SK-N-SH (cell line): ENCODE data around the gene LRMDA. TPM values are rescaled to one million over a fixed set of nuclear protein-coding genes. Genes with fewer than 3 reads are reported as not detected.

Source experiments
- CTCF ChIA-PET: fragments of 300-600, 350-600 bp; formaldehyde crosslinking; extraction: SDS; loops from one replicate; lab custom pipeline; 2021; lab: Yijun Ruan, JAX
- POLR2A ChIA-PET: fragments of 350-600 bp; sonication (Branson Sonifier 250); formaldehyde crosslinking; extraction: SDS; loops from one replicate; lab custom pipeline; 2020; ENCODE audit warnings: antibody characterized with exemption, inconsistent platforms; lab: Yijun Ruan, JAX
- DNase-seq: peaks from one replicate; pipeline ENCODE4 v3.0.0; 2012
- H2AFZ ChIP-seq: fragments of 200-600 bp; sonication (generic); 2 replicates; pipeline ENCODE4 v1.8.1; 2016; ENCODE audit warnings: antibody characterized with exemption, mild to moderate bottlenecking, low read depth
- H3F3A ChIP-seq: fragments of 200-600 bp; sonication (generic); replicated peaks from 2 replicates; pipeline ENCODE3; 2016; ENCODE audit warnings: antibody characterized with exemption, mild to moderate bottlenecking; ENCODE audit not compliant: insufficient read depth
- H3K27ac ChIP-seq, 2 experiments: fragments of 200-500 bp in 1 of 2; fragments of 200-600 bp in 1 of 2; sonication (Bioruptor generic) in 1 of 2; sonication (generic), shearing (Covaris generic) in 1 of 2; 2 replicates each; pipeline versions ENCODE4 v1.5.1 to v1.6.1; 2014 to 2016; ENCODE audit warnings: low read depth in 2 of 2, inconsistent platforms in 1 of 2, low read length in 1 of 2, mild to moderate bottlenecking in 1 of 2, mixed read lengths in 1 of 2
- H3K27me3 ChIP-seq: fragments of 200-600 bp; sonication (generic), shearing (Covaris generic); 2 replicates; pipeline ENCODE4 v1.6.1; 2016; ENCODE audit warnings: mixed run types; ENCODE audit not compliant: insufficient read depth
- H3K36me3 ChIP-seq, 2 experiments: fragments of 200-500 bp in 1 of 2; fragments of 200-600 bp in 1 of 2; sonication (Bioruptor generic) in 1 of 2; sonication (generic) in 1 of 2; replicated peaks in 1 of 2; 2 replicates each; pipeline versions ENCODE3 to v1.5.1; 2014 to 2016; ENCODE audit warnings: low read length in 1 of 2, mild to moderate bottlenecking in 1 of 2; ENCODE audit not compliant: insufficient read depth in 2 of 2, control insufficient read depth in 1 of 2
- H3K4me1 ChIP-seq, 2 experiments: fragments of 200-500 bp in 1 of 2; fragments of 200-600 bp in 1 of 2; sonication (Bioruptor generic) in 1 of 2; sonication (generic), shearing (Covaris generic) in 1 of 2; 2 replicates each; pipeline versions ENCODE4 v1.5.1 to v1.6.1; 2014 to 2016; ENCODE audit warnings: low read depth in 1 of 2, low read length in 1 of 2, mixed run types in 1 of 2; ENCODE audit not compliant: insufficient read depth in 2 of 2, control insufficient read depth in 1 of 2
- H3K4me2 ChIP-seq: fragments of 200-600 bp; sonication (generic), shearing (Covaris generic); 2 replicates; pipeline ENCODE4 v1.6.1; 2017; ENCODE audit warnings: mixed run types
- H3K4me3 ChIP-seq, 2 experiments: fragments of 200-500 bp in 1 of 2; fragments of 200-600 bp in 1 of 2; sonication (Bioruptor generic) in 1 of 2; sonication (generic), shearing (Covaris generic) in 1 of 2; 2 replicates each; pipeline versions ENCODE4 v1.5.1 to v1.8.1; 2014 to 2016; ENCODE audit warnings: low read depth in 2 of 2, inconsistent platforms in 1 of 2, low read length in 1 of 2, mild to moderate bottlenecking in 1 of 2, mixed read lengths in 1 of 2, moderate library complexity in 1 of 2
- H3K79me2 ChIP-seq: fragments of 200-600 bp; sonication (generic); 2 replicates; pipeline ENCODE4 v1.8.1; 2017; ENCODE audit warnings: mild to moderate bottlenecking; ENCODE audit not compliant: insufficient read depth
- H3K9ac ChIP-seq: fragments of 200-600 bp; sonication (generic); 2 replicates; pipeline ENCODE4 v1.6.1; 2017; ENCODE audit warnings: mixed run types
- H3K9me2 ChIP-seq: fragments of 200-600 bp; sonication (generic); 2 replicates; pipeline ENCODE4 v1.6.1; 2017; ENCODE audit warnings: mixed run types
- H3K9me3 ChIP-seq: fragments of 200-600 bp; sonication (generic); 2 replicates; pipeline ENCODE4 v1.6.1; 2017; ENCODE audit warnings: mixed run types, mild to moderate bottlenecking, moderate library complexity
- H4K20me1 ChIP-seq: fragments of 200-600 bp; sonication (generic); 2 replicates; pipeline ENCODE4 v1.6.1; 2017; ENCODE audit warnings: mild to moderate bottlenecking, mixed run types; ENCODE audit not compliant: insufficient read depth
- EP300 ChIP-seq, 2 experiments: IDR thresholded peaks; 2 replicates each; pipeline versions ENCODE4 v1.4.0 to v1.6.1; 2012; ENCODE audit warnings: borderline replicate concordance in 1 of 2, low read depth in 1 of 2, low read length in 1 of 2
- EZH2phosphoT487 ChIP-seq: fragments of 200-600 bp; sonication (generic); IDR thresholded peaks from 2 replicates; pipeline ENCODE4 v1.6.1; 2017; ENCODE audit warnings: low read depth, mixed run types, mild to moderate bottlenecking, antibody characterized with exemption, moderate library complexity, borderline replicate concordance
- FOXJ3 ChIP-seq: sonication (generic); formaldehyde crosslinking; IDR thresholded peaks from 2 replicates; pipeline ENCODE4 v1.5.1; 2020; ENCODE audit warnings: mild to moderate bottlenecking, missing genetic modification reagents
- GABPA ChIP-seq: IDR thresholded peaks from 2 replicates; pipeline ENCODE4 v1.4.0; 2012; ENCODE audit warnings: low read depth, mild to moderate bottlenecking
- GATA2 ChIP-seq: sonication (generic); formaldehyde crosslinking; IDR thresholded peaks from 2 replicates; pipeline ENCODE4 v1.5.0; 2020; ENCODE audit warnings: mild to moderate bottlenecking, missing genetic modification reagents
- MEF2A ChIP-seq: IDR thresholded peaks from 2 replicates; pipeline ENCODE4 v1.4.0; 2012; ENCODE audit warnings: low read depth, borderline replicate concordance
- MXI1 ChIP-seq: IDR thresholded peaks from 2 replicates; pipeline ENCODE4 v1.6.1; 2012; ENCODE audit warnings: mild to moderate bottlenecking, low read depth, low read length, improper control_type of control experiment
- NFIC ChIP-seq: IDR thresholded peaks from 2 replicates; pipeline ENCODE4 v1.4.0; 2012; ENCODE audit warnings: borderline replicate concordance
- NRF1 ChIP-seq: IDR thresholded peaks from 2 replicates; pipeline ENCODE4 v1.6.1; 2012; ENCODE audit warnings: low read depth, mild to moderate bottlenecking, low read length
- RAD21 ChIP-seq: IDR thresholded peaks from 2 replicates; pipeline ENCODE4 v1.6.1; 2012; ENCODE audit warnings: mild to moderate bottlenecking, low read length
- RCOR1 ChIP-seq: fragments of 150-350 bp; IDR thresholded peaks from 2 replicates; pipeline ENCODE4 v1.6.1; 2017; ENCODE audit warnings: antibody characterized with exemption, low read length
- RXRA ChIP-seq: IDR thresholded peaks from 2 replicates; pipeline ENCODE4 v1.4.0; 2012; ENCODE audit warnings: low read depth, mild to moderate bottlenecking, borderline replicate concordance
- SIN3A ChIP-seq: IDR thresholded peaks from 2 replicates; pipeline ENCODE4 v1.6.1; 2012; ENCODE audit warnings: low read depth, mild to moderate bottlenecking, low read length, moderate library complexity, borderline replicate concordance
- SMC3 ChIP-seq: IDR thresholded peaks from 2 replicates; pipeline ENCODE4 v1.6.1; 2012; ENCODE audit warnings: low read depth, low read length, improper control_type of control experiment
- TEAD4 ChIP-seq: IDR thresholded peaks from 2 replicates; pipeline ENCODE4 v1.4.0; 2012; ENCODE audit warnings: mild to moderate bottlenecking, borderline replicate concordance; ENCODE audit not compliant: insufficient read depth
- USF1 ChIP-seq: IDR thresholded peaks from 2 replicates; pipeline ENCODE4 v1.4.0; 2012; ENCODE audit warnings: low read depth, borderline replicate concordance
- USF2 ChIP-seq: fragments of 150-350 bp; IDR thresholded peaks from 2 replicates; pipeline ENCODE4 v1.6.1; 2017; ENCODE audit warnings: antibody characterized with exemption, low read length, low read depth, borderline replicate concordance
- YY1 ChIP-seq: IDR thresholded peaks from 2 replicates; pipeline ENCODE4 v1.4.0; 2012; ENCODE audit warnings: low read depth, mild to moderate bottlenecking
- WGBS: methylation state at CpG from one replicate; pipeline ENCODE4 v1.1.6; 2017; ENCODE audit warnings: low lambda C conversion rate; 5-methylcytosine and 5-hydroxymethylcytosine counted together
- polyA plus RNA-seq, 3 experiments: library from polyadenylated mRNA; depleted of rRNA; stranded (reverse); fragments of >200 nt; gene quantifications; 2 replicates each; pipeline ENCODE4 v1.2.3, GENCODE V29; 2012
- TF ChIP-seq, protein P1 (sequence below): fragments of 150-350 bp; IDR thresholded peaks from 2 replicates; pipeline ENCODE4 v1.6.1; 2016; ENCODE audit warnings: mild to moderate bottlenecking, low read depth, low read length
- TF ChIP-seq, protein P2 (sequence below): IDR thresholded peaks from 2 replicates; pipeline ENCODE4 v1.4.0; 2012; ENCODE audit warnings: low read depth, borderline replicate concordance

Gene LRMDA
- polyA plus RNA-seq, 1 of the 3 experiments (the other 2 are of a cell fraction) = 0.95 TPM

DNA sequence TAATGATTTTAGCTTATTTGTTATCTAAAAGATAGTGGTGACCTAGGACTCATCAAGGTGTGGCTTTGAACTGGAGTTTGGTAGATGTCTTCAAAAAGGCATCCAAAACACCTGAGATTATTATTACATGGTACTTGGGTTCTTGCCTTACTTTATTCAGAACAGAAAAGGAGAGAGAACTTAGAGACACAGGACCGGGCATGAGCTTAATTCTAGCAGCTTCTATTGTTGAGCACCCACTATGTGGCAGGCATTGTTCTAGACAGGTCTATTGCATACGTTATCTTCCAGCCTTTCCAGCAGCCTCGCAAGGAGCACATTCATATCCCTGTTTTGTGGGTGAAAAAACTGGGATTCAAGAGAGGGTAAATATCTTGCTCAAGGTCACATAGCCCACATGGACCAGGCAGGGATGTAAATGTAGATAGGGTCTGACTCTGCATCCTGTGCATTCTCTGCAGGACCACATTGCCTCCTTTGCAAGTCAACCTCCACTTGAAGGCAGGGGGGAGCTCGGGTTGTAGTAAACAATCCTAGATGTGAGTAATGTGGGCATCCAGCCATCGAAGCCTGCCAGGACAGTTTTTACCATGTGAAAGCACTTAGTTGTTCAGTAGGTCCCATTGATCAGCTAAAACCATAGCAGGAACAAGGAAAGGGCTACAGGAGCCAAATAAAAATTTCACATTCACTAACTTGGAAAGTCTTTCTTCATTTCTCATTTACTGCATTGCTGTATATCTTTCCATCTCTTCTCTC is 551.4 kb downstream of the LRMDA start:
- H3F3A ChIP-seq = no peaks in the 10 kb centered on the region
- peaks cover 0 to 5% of the 10 kb centered on the region in 2 experiments; a peak in 1 of 4 replicates for H3K4me1 ChIP-seq
- H4K20me1 ChIP-seq = no peaks in the 10 kb centered on the region
- no peaks in the 10 kb centered on the region for H3K9me2 ChIP-seq
- no peak overlapping the region for H3K4me2 ChIP-seq
- no peak for DNase-seq
- TF ChIP-seq MXI1 (no peak), RXRA (no peak), RCOR1 (no peak), USF1 (no peak), EP300 (IDR thresholded peaks at IDR 0.05; ENCODE audit: borderline replicate concordance in 1 of 2, low read depth in 1 of 2, low read length in 1 of 2) (no peak), SIN3A (no peak), NFIC (no peak), EZH2phosphoT487 (no peak), RAD21 (no peak), USF2 (no peak), YY1 (no peak), MEF2A (no peak), NRF1 (no peak), TEAD4 (no peak), SMC3 (no peak), GATA2 (no peak), FOXJ3 (no peak), GABPA (no peak)
- TF ChIP-seq, protein P1, sequence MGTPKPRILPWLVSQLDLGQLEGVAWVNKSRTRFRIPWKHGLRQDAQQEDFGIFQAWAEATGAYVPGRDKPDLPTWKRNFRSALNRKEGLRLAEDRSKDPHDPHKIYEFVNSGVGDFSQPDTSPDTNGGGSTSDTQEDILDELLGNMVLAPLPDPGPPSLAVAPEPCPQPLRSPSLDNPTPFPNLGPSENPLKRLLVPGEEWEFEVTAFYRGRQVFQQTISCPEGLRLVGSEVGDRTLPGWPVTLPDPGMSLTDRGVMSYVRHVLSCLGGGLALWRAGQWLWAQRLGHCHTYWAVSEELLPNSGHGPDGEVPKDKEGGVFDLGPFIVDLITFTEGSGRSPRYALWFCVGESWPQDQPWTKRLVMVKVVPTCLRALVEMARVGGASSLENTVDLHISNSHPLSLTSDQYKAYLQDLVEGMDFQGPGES = no peak
- TF ChIP-seq, protein P2, sequence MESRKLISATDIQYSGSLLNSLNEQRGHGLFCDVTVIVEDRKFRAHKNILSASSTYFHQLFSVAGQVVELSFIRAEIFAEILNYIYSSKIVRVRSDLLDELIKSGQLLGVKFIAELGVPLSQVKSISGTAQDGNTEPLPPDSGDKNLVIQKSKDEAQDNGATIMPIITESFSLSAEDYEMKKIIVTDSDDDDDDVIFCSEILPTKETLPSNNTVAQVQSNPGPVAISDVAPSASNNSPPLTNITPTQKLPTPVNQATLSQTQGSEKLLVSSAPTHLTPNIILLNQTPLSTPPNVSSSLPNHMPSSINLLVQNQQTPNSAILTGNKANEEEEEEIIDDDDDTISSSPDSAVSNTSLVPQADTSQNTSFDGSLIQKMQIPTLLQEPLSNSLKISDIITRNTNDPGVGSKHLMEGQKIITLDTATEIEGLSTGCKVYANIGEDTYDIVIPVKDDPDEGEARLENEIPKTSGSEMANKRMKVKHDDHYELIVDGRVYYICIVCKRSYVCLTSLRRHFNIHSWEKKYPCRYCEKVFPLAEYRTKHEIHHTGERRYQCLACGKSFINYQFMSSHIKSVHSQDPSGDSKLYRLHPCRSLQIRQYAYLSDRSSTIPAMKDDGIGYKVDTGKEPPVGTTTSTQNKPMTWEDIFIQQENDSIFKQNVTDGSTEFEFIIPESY = no peak
- no peak overlapping the region for H3K4me3 ChIP-seq
- POLR2A ChIA-PET = no interaction called here
- no peak overlapping the region for H3K27ac ChIP-seq
- WGBS = 65% methylated on average over 5 of the region's 5 CpGs
- H3K27me3 ChIP-seq = no peaks in the 10 kb centered on the region
- H3K36me3 ChIP-seq = no peaks in the 10 kb centered on the region
- H3K9ac ChIP-seq = no peak overlapping the region
- no peaks in the 10 kb centered on the region for H3K79me2 ChIP-seq
- CTCF ChIA-PET = no interaction called here
- H3K9me3 ChIP-seq = no peaks in the 10 kb centered on the region
- no peak overlapping the region for H2AFZ ChIP-seq
